Progenitor cell of endocrine pancreas (in vitro differentiated cells): ENCODE results near the gene ZNF630. TPM values are rescaled to one million over a fixed set of nuclear protein-coding genes. Genes with fewer than 3 reads are reported as not detected.

Experiments used
- DNase-seq: peaks from one replicate; pipeline ENCODE4 v3.0.0; 2021; ENCODE audit warnings: low spot score; ENCODE audit not compliant: unreplicated experiment
- H3K27ac Mint-ChIP-seq: 2 replicates; pipeline ENCODE4 v1.8.0; 2021; ENCODE audit warnings: mild to moderate bottlenecking, moderate library complexity, mixed read lengths
- H3K27me3 Mint-ChIP-seq: 2 replicates; pipeline ENCODE4 v1.8.0; 2021; ENCODE audit warnings: mixed read lengths
- H3K36me3 Mint-ChIP-seq: 2 replicates; pipeline ENCODE4 v1.8.0; 2022; ENCODE audit warnings: mixed read lengths; ENCODE audit not compliant: insufficient read depth
- H3K4me1 Mint-ChIP-seq: 2 replicates; pipeline ENCODE4 v1.8.0; 2021; ENCODE audit warnings: low read depth, mixed read lengths
- H3K4me3 Mint-ChIP-seq: 2 replicates; pipeline ENCODE4 v1.8.0; 2021; ENCODE audit warnings: low read depth, mild to moderate bottlenecking, moderate library complexity, mixed read lengths
- H3K9me3 Mint-ChIP-seq: 2 replicates; pipeline ENCODE4 v1.8.0; 2021; ENCODE audit warnings: low read depth, mixed read lengths
- CTCF ChIP-seq: fragments of 200-600 bp; sonication (generic); IDR thresholded peaks from one replicate; pipeline ENCODE4 v1.5.0; 2021; ENCODE audit warnings: antibody characterized with exemption, mild to moderate bottlenecking; ENCODE audit not compliant: unreplicated experiment
- total RNA-seq: library from RNA; stranded (reverse); gene quantifications from 2 replicates; pipeline ENCODE4 v1.2.1, GENCODE V29; 2021

The ZNF630 gene
- total RNA-seq, 1 donor from 2014 or later, result 2.7 TPM

- Mint-ChIP-seq H3K4me3 (no peak overlapping the region), H3K27me3 (no peaks in the 10 kb centered on the region), H3K36me3 (no peaks in the 10 kb centered on the region), H3K9me3 (peaks cover 10% of the 10 kb centered on the region), H3K4me1 (peaks cover 18% of the 10 kb centered on the region), H3K27ac (no peak overlapping the region)
- no peak for DNase-seq
- no peak for TF ChIP-seq CTCF
These were observed 18.7 kb upstream of the ZNF630 start for GRCh38 chrX:48090123-48090522.

GRCh38 chrX:48086082-48086481 is 14.6 kb upstream of the ZNF630 start:
- no peak overlapping the region for H3K27ac Mint-ChIP-seq
- H3K27me3 Mint-ChIP-seq, result no peaks in the 10 kb centered on the region
- no peak for DNase-seq
- no peaks in the 10 kb centered on the region for H3K36me3 Mint-ChIP-seq
- peaks cover 17% of the 10 kb centered on the region for H3K4me1 Mint-ChIP-seq
- no peak overlapping the region for H3K4me3 Mint-ChIP-seq
- peaks cover 13% of the 10 kb centered on the region for H3K9me3 Mint-ChIP-seq
- TF ChIP-seq CTCF, result no peak

GRCh38 chrX:48083706-48084105 is 12.3 kb upstream of the ZNF630 start:
- Mint-ChIP-seq H3K27me3 (no peaks in the 10 kb centered on the region), H3K27ac (no peak overlapping the region), H3K9me3 (peaks cover 16% of the 10 kb centered on the region), H3K36me3 (peaks cover 1% of the 10 kb centered on the region), H3K4me3 (no peak overlapping the region), H3K4me1 (peaks cover 11% of the 10 kb centered on the region)
- no peak for TF ChIP-seq CTCF
- DNase-seq, result no peak

- peaks cover 16% of the 10 kb centered on the region for H3K9me3 Mint-ChIP-seq
- no peaks in the 10 kb centered on the region for H3K27me3 Mint-ChIP-seq
- peak; percentile 55 for TF ChIP-seq CTCF
- H3K27ac Mint-ChIP-seq, result no peak overlapping the region
- H3K36me3 Mint-ChIP-seq, result peaks cover 1% of the 10 kb centered on the region
- H3K4me1 Mint-ChIP-seq, result peaks cover 11% of the 10 kb centered on the region
- H3K4me3 Mint-ChIP-seq, result no peak overlapping the region
- no peak for DNase-seq
These were observed 11.8 kb upstream of the ZNF630 start for GRCh38 chrX:48083212-48083611.

- peaks cover 1% of the 10 kb centered on the region for H3K36me3 Mint-ChIP-seq
- H3K4me1 Mint-ChIP-seq, result no peaks in the 10 kb centered on the region
- H3K27me3 Mint-ChIP-seq, result no peaks in the 10 kb centered on the region
- no peak for TF ChIP-seq CTCF
- H3K4me3 Mint-ChIP-seq, result no peak overlapping the region
- H3K27ac Mint-ChIP-seq, result no peak overlapping the region
- H3K9me3 Mint-ChIP-seq, result peaks cover 6% of the 10 kb centered on the region
- DNase-seq, result no peak
These were observed 4.9 kb upstream of the ZNF630 start for GRCh38 chrX:48076343-48076742.
